ENCODE data around the gene CD2AP. TPM values are rescaled to one million over a fixed set of nuclear protein-coding genes. Genes with fewer than 3 reads are reported as not detected.

CD2AP gene
- total RNA-seq, 1 experiment from 2014 or later, result 43.8 TPM

- intact Hi-C loops (cut with micrococcal nuclease), result no loop called here
- ChIA-PET POLR2A (no interaction called here), RAD21 (ENCODE audit: low non-redundant PET in 1 of 2, low total read pairs in 2 of 2, uncharacterized antibody in 2 of 2, unreplicated experiment in 2 of 2) (no interaction called here), CTCF (no interaction called here)
- no peak overlapping the region for H3K9ac ChIP-seq (ENCODE audit: low read length)
- H2AFZ ChIP-seq (ENCODE audit: low read depth, low read length, poor library complexity, severe bottlenecking), result no peak overlapping the region
- no peaks in the 10 kb centered on the region for H3K36me3 ChIP-seq (ENCODE audit: control insufficient read depth in 1 of 2, insufficient read depth in 2 of 2, low read length in 2 of 2)
- no peaks in the 10 kb centered on the region for H3K27me3 ChIP-seq (ENCODE audit: insufficient read depth, low read length)
- DNase-seq (ENCODE audit: low read depth, low spot score) (no peak), ATAC-seq (no peak)
- H3K4me1 ChIP-seq (ENCODE audit: control insufficient read depth in 1 of 2, insufficient read depth in 2 of 2, low read length in 2 of 2), result peaks cover 0 to 10% of the 10 kb centered on the region in 2 experiments; a peak in 2 of 4 replicates
- H3K79me2 ChIP-seq (ENCODE audit: insufficient read depth, low read length), result no peaks in the 10 kb centered on the region
- no TSS peak for BruUV-seq (replicated peaks)
- H3K9me2 ChIP-seq (ENCODE audit: insufficient read depth), result 0 out of 2 replicates have a peak, but pooled peaks cover 3% of the 10 kb centered on the region
- H3K9me3 ChIP-seq (ENCODE audit: control insufficient read depth in 1 of 2, insufficient read depth in 1 of 2, low read depth in 1 of 2, low read length in 2 of 2), result no peaks in the 10 kb centered on the region
- no peak overlapping the region for H3K4me2 ChIP-seq (ENCODE audit: low read length)
- no peak overlapping the region for H3K27ac ChIP-seq (ENCODE audit: low read depth, low read length)
- TF ChIP-seq EZH2phosphoT487 (IDR thresholded peaks at IDR 0.05; ENCODE audit: borderline replicate concordance) (no peak), CEBPB (IDR thresholded peaks at IDR 0.05; ENCODE audit: low read depth) (no peak), POLR2AphosphoS5 (IDR thresholded peaks at IDR 0.05; ENCODE audit: low read depth, low read length) (no peak), RAD21 (IDR thresholded peaks at IDR 0.05; ENCODE audit: low read depth) (no peak), SP1 (IDR thresholded peaks at IDR 0.05; ENCODE audit: low read depth) (no peak), SRF (IDR thresholded peaks at IDR 0.05; ENCODE audit: low read depth) (no peak), ZNF274 (IDR thresholded peaks at IDR 0.05; ENCODE audit: low read depth, low read length) (no peak), CBX3 (IDR thresholded peaks at IDR 0.05; ENCODE audit: low read depth) (no peak)
- H4K20me1 ChIP-seq (ENCODE audit: insufficient read depth), result no peaks in the 10 kb centered on the region
- H3K4me3 ChIP-seq (replicated peaks in 1 of 2; ENCODE audit: low read depth in 1 of 2, low read length in 2 of 2), result no peak overlapping the region
Measured at GRCh38 chr6:47648031-47648430, 170.4 kb downstream of the CD2AP start.

GRCh38 chr6:47650553-47651432, 173.2 kb downstream of the CD2AP start:
- H3K79me2 ChIP-seq (ENCODE audit: insufficient read depth, low read length), result no peaks in the 10 kb centered on the region
- no peaks in the 10 kb centered on the region for H4K20me1 ChIP-seq (ENCODE audit: insufficient read depth)
- BruUV-seq (replicated peaks), result no TSS peak
- peak overlapping the region; percentile 34; the same call in 1 of the 2 replicates for H3K4me2 ChIP-seq (ENCODE audit: low read length)
- no peak overlapping the region for H3K9ac ChIP-seq (ENCODE audit: low read length)
- intact Hi-C loops (cut with micrococcal nuclease), result no loop called here
- DNase-seq (ENCODE audit: low read depth, low spot score) (no peak), ATAC-seq (no peak)
- peak overlapping the region; percentile 55 for H2AFZ ChIP-seq (ENCODE audit: low read depth, low read length, poor library complexity, severe bottlenecking)
- H3K9me3 ChIP-seq (ENCODE audit: control insufficient read depth in 1 of 2, insufficient read depth in 1 of 2, low read depth in 1 of 2, low read length in 2 of 2), result no peaks in the 10 kb centered on the region
- H3K4me3 ChIP-seq (replicated peaks in 1 of 2; ENCODE audit: low read depth in 1 of 2, low read length in 2 of 2), result no peak overlapping the region
- H3K27ac ChIP-seq (ENCODE audit: low read depth, low read length), result no peak overlapping the region
- 0 out of 2 replicates have a peak, but pooled peaks cover 3% of the 10 kb centered on the region for H3K9me2 ChIP-seq (ENCODE audit: insufficient read depth)
- RAD21 ChIA-PET (ENCODE audit: low non-redundant PET in 1 of 2, low total read pairs in 2 of 2, uncharacterized antibody in 2 of 2, unreplicated experiment in 2 of 2), result no interaction called here
- no peaks in the 10 kb centered on the region for H3K36me3 ChIP-seq (ENCODE audit: control insufficient read depth in 1 of 2, insufficient read depth in 2 of 2, low read length in 2 of 2)
- peaks cover 0 to 21% of the 10 kb centered on the region in 2 experiments; a peak in 2 of 4 replicates for H3K4me1 ChIP-seq (ENCODE audit: control insufficient read depth in 1 of 2, insufficient read depth in 2 of 2, low read length in 2 of 2)
- no peaks in the 10 kb centered on the region for H3K27me3 ChIP-seq (ENCODE audit: insufficient read depth, low read length)
- POLR2A ChIA-PET, result no interaction called here
- CTCF ChIA-PET, result no interaction called here
- no peak for TF ChIP-seq CTCF (IDR thresholded peaks at IDR 0.05 in 2 of 3, conservative IDR thresholded peaks at IDR 0.05 in 1 of 3; ENCODE audit: borderline replicate concordance in 1 of 3, insufficient read depth in 1 of 3, low read depth in 2 of 3, low read length in 2 of 3)
- no peak for TF ChIP-seq EGR1 (IDR thresholded peaks at IDR 0.05; ENCODE audit: low read depth)
- no peak for TF ChIP-seq SRF (IDR thresholded peaks at IDR 0.05; ENCODE audit: low read depth)
- no peak for TF ChIP-seq JUND (IDR thresholded peaks at IDR 0.05)
- no peak for TF ChIP-seq ZBTB33 (IDR thresholded peaks at IDR 0.05; ENCODE audit: extremely low read depth, insufficient replicate concordance, low read length)
- TF ChIP-seq SP1 (IDR thresholded peaks at IDR 0.05; ENCODE audit: low read depth), result no peak
- TF ChIP-seq MAX (IDR thresholded peaks at IDR 0.05), result no peak
